GM21619 (cell line): ENCODE results near the gene KIRREL2.
"Not testable (repeated sequence)": the region's sequence is repeated elsewhere in the genome, so short reads cannot be mapped to it uniquely, and the experiment has no call there.

Experiments used
- ATAC-seq: cut with Tn5 transposase; IDR thresholded peaks from one replicate; pipeline ENCODE4 v1.9.1; 2021; ENCODE audit not compliant: unreplicated experiment

The KIRREL2 gene

GRCh38 chr19:35856546-35857149 is at the start of gene KIRREL2:
KIRREL2 (plus strand) TSS chr19:35856911; CDS start chr19:35857120, 209 bp downstream.
- no peak for ATAC-seq

DNA sequence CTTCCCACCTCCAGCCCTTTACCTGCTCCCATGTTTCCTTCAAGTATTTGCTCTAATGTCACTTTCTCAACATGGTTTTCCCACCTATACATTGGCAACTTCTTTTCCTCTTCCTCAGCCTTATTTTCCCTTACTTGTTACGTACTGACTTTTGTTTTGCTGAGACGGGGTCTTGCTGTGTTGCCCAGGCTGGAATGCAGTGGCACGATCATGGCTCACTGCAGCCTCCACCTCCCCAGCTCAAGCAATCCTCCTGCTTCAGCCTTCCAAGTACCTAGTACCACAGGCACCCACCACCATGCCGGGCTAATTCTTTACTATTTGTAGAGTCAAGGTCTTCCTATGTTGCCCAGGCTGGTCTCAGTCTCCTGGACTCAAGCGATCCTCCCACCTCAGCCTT is 49.1 kb upstream of the KIRREL2 start:
- no peak for ATAC-seq

GRCh38 chr19:35811317-35812219 is 45.1 kb upstream of the KIRREL2 start:
- no peak for ATAC-seq

DNA sequence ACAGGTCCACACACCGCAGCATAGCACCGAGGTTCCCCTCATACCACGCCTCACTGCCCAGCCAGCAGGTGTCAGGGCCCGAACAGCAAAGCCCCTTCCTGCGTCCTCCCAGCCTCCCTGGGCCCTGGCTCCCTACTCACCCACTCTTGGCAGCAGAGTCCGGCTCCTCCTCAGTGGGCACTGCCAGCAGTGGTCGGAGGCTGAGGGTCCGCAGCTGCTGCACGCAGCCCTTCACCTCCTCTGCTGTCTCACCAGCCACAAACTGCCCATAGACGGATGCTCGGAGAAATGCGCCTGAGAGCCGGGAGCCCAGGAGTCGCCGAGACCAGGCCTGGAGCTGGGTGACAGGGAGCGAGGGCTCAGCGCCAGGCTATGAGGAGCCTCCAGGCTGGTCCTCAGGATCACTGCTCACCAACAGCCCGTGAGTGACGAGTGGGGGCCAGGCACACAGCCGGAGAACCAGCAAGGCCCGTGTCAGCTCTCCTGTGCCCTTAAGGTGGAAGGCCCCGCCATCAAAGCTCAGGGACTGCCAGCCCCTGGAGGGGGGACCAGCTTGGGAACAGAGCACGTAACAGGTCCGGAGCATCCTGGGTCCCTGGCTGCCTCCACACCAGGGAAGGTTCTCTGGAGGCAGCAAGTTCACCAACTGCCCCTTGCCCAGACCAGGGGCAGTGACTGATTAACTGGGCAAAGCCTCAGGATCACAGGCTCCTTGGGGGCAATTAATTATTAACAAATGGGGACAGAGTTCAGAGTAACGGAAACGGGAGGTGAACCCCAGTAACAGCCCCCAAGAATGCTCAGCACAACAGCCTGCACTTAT is 44.3 kb upstream of the KIRREL2 start, which contains the start of gene PRODH2:
PRODH2 (minus strand) TSS at position 626 of the 823 bp plus-strand sequence; CDS start at position 586, 40 bp downstream.
- no peak for ATAC-seq

DNA sequence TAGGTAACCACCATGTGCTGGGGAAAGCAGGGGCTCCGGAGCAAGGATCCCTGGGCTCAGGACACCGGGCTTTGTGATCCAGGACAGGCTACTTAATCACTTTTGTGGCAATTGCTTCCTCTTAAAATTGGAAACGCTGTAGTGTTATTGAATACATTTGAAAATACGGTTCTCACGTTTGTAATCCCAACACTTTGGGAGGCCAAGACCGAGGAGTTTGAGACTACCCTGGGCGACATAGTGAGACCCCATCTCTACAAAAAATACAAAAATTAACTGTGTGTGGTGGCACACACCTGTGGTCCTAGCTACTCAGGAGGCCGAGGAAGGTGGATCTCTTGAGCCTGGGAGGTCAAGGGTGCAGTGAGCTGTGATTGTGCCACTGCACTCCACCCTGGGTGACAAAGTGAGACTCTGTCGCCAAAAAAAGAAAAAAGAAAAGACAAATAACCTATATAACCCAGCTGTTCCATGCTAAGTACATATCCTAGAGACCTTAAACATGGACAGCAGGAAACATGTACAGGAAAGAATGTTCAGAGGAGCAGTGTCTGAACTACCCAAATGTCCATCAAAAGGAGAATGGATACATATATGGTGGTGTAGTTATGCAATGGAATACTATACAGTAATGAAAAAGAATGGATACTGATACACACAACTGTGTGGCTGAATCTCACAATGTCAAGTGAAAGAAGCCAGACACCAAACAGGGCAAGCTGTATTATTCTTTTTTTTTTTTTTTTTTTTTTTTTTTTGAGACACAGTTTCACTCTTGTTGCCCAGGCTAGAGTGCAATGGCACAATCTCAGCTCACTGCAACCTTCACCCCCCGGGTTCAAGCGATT is 43.4 kb upstream of the KIRREL2 start:
- ATAC-seq: no peak

DNA sequence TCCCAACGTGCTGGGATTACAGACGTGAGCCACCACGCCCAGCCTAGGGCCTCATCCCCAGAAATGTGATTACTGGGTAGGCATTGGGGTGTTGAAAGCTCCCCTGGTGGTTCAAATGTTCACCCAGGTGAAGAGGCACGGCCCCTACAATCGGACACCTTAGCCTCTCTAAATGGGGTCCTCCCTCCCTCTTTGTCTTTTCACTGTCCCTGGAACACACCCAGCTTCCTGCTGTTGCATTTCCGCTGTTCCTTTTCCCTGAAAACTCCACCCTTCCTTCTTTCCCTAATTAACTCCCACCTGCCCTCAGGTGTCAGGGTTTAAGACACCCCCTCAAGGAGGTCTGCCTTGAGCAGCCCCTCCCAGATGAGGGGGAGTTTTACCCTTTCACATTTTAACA is 40.4 kb upstream of the KIRREL2 start:
- no peak for ATAC-seq

DNA sequence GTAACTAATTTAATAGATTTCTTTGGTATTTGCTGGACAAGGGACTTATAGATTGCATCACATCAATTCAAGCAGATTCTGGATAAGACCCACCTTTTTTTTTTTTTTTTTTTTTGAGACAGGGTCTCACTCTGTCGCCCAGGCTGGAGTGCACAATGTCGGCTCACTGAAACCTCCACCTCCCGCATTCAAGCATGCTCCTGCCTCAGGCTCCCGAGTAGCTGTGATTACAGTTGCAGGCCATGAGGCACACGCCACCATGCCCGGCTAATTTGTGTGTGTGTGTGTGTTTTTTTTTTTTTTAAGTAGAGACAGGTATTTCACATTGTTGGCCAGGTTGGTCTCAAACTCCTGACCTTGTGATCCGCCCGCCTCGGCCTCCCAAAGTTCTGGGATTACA is 39.9 kb upstream of the KIRREL2 start:
- ATAC-seq: no peak

GRCh38 chr19:35818445-35818844 is 38.3 kb upstream of the KIRREL2 start:
- no peak for ATAC-seq

- ATAC-seq: no peak
Observed at GRCh38 chr19:35822579-35822978, 34.1 kb upstream of the KIRREL2 start.

GRCh38 chr19:35824150-35824549 is 32.6 kb upstream of the KIRREL2 start:
- ATAC-seq: no peak

- ATAC-seq: no peak
Observed at GRCh38 chr19:35828692-35829301, 27.9 kb upstream of the KIRREL2 start.

GRCh38 chr19:35830986-35831385 is 25.7 kb upstream of the KIRREL2 start:
- no peak for ATAC-seq

DNA sequence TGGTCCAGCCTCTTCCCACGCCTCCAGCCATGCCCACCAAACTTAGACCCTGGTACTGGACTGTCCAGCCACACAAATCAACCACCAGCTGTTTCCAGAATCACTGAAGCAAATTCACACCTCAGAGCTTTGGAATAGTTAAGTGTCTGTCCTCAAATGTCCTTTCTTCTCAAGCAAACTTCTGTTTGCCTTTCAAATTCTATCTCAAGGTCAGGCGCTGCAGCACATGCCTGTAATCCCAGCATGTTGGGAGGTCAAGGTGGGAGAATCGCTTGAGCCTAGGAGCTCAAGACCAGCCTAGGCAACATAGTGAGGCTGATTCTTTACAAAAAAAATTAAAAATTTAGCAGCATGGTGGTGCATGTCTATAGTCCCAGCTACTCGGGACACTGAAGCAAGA is 24.7 kb upstream of the KIRREL2 start:
- ATAC-seq: no peak

DNA sequence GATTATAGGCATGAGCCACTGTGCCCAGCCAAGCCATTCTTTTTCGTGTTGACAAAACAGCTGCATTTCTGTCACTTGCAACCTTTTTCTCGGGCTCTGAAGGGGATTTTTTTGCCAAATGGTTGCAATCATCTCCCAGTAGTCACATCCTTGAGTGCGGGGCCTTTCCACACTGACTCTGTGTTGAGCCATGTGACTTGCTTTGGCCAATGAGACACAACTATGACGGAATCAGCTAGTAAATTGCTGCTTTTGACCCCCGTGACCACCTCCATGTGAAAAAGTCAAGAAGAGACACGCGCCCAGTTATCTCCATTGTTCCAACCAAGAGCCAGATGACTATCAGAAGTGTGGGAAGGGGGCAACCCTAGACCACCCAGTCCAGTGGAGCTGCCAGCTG is 22.7 kb upstream of the KIRREL2 start:
- no peak for ATAC-seq

DNA sequence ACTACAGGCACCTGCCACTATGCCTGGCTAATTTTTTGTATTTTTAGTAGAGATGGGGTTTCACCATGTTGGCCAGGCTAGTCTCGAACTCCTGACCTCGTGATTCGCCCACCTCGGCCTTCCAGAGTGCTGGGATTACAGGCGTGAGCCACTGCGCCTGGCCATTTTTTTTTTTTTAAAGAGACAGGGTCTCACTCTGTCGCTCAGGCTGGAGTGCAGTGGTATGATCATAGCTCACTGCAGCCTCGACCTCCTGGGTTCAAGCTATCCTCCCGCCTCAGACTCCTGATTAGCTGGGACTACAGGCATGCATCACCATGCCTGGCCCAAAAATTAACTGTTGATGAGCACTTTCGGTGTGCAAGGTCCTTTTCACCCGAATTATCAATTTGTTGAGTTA is 20.6 kb upstream of the KIRREL2 start:
- ATAC-seq: not testable (repeated sequence)

DNA sequence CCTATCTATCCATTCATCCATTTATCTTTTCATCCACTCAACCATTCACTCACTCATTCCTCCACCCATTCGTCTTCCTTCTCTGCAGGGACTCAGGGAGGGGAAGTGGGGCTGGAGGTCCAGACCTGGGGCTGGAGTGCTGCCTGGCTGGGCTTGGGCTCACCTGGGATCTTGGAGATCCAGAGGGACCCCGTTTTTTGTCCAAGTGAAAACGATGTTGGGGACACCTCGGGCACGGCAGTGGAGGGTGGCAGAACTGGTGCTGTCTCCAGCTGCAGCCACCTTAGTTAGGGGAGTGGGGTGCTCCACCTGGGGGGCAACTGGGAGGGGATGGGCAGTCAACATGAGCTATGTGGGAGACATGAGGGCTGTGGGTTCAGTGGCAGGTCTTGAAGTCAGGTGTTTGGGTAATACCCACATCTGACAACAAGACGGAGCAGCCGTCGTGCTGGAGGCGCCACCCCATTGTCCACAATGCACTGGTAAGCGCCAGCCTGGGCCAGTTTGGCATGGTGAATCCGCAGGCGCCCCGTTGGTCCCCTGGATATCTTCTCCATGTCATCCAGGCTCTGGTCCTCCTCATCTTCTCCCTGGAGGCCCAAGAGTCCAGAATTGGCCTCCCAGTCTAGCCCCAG is 14.6 kb upstream of the KIRREL2 start:
- no peak for ATAC-seq

- no peak for ATAC-seq
Observed at GRCh38 chr19:35842666-35843272, 13.9 kb upstream of the KIRREL2 start.

- no peak for ATAC-seq
Observed at GRCh38 chr19:35843676-35844481, 12.8 kb upstream of the KIRREL2 start.
